ENCODE data around the gene NKTR.

DNA sequence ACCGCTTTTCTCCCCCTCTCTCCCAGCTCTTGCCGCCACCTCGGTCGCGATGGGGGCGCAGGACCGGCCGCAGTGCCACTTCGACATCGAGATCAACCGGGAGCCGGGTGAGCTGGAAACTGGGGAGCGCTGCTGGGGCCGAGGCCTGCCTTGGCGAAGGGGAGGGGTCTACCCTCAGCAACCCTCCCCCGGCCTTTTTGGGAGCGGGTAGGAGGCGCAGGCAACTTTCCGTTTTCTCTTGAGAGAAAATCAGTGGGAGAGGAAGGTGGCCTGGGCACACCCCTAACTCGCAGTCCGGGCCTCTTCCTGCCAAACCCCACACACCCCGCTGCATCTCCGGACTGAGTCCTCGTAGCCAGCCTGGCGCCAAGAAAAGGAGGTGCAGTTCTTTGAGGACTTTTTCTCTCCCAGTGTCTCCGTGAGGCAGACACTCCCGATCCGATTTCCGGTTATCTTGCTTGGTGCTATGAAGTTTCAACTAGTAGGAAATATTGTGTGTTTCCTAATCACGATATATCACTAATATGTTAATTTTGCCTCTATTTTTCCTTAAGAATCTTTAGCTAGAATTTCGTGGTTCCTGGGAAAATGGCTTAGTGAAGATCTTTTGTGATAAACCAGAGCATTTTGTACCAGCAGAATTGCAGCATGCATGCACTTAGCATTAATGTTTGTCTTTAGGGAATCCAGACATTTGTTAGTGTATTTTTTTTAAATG, 631 bp downstream of the NKTR start:
- TF ChIP-seq, protein P1, sequence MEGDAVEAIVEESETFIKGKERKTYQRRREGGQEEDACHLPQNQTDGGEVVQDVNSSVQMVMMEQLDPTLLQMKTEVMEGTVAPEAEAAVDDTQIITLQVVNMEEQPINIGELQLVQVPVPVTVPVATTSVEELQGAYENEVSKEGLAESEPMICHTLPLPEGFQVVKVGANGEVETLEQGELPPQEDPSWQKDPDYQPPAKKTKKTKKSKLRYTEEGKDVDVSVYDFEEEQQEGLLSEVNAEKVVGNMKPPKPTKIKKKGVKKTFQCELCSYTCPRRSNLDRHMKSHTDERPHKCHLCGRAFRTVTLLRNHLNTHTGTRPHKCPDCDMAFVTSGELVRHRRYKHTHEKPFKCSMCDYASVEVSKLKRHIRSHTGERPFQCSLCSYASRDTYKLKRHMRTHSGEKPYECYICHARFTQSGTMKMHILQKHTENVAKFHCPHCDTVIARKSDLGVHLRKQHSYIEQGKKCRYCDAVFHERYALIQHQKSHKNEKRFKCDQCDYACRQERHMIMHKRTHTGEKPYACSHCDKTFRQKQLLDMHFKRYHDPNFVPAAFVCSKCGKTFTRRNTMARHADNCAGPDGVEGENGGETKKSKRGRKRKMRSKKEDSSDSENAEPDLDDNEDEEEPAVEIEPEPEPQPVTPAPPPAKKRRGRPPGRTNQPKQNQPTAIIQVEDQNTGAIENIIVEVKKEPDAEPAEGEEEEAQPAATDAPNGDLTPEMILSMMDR (IDR thresholded peaks at IDR 0.05; ENCODE audit: poor library complexity): no peak
- TF ChIP-seq EZH2 (IDR thresholded peaks at IDR 0.05; ENCODE audit: borderline replicate concordance): no peak
